GM12878 (cell line): Measurements from ENCODE around the gene AP4B1. TPM values are rescaled to one million over a fixed set of nuclear protein-coding genes. Genes with fewer than 3 reads are reported as not detected.

Experiments used
- ATAC-seq: fragments of 200-7000 bp; cut with Tn5 transposase; 3 replicates; pipeline ENCODE4 v1.9.1; 2020; ENCODE audit warnings: mild to moderate bottlenecking, moderate library complexity
- BruUV-seq: library from RNA; stranded (reverse); fragments of 400-500 nt; replicated peaks from 2 replicates; lab custom pipeline; 2021; lab: Mats Ljungman, UMichigan
- CTCF ChIA-PET: fragments of 300-600 bp; sonication (Branson Sonifier 250); formaldehyde crosslinking; extraction: SDS; loops from one replicate; lab custom pipeline; 2021; ENCODE audit warnings: inconsistent platforms; lab: Yijun Ruan, JAX
- POLR2A ChIA-PET: fragments of 350-600 bp; formaldehyde crosslinking; extraction: SDS; loops from one replicate; lab custom pipeline; 2021; ENCODE audit warnings: inconsistent platforms; lab: Charles Lee
- RAD21 ChIA-PET: fragments of 300-600 bp; sonication (Branson Sonifier 250); formaldehyde crosslinking; loops from one replicate; lab custom pipeline; 2023; ENCODE audit warnings: antibody characterized with exemption; ENCODE audit not compliant: unreplicated experiment; lab: Charles Lee
- SMC1A ChIA-PET: fragments of 300-600 bp; sonication (Branson Sonifier 250); formaldehyde crosslinking; loops from one replicate; lab custom pipeline; 2023; ENCODE audit not compliant: unreplicated experiment, uncharacterized antibody; lab: Charles Lee
- DNase-seq: peaks from one replicate; pipeline ENCODE4 v3.0.0-alpha.2; 2011; ENCODE audit warnings: low read depth, low spot score
- FAIRE-seq: peaks from 3 replicates; lab custom pipeline; 2011; peaks lifted over from hg19 to GRCh38; lab: Jason Lieb, UNC
- H2AFZ ChIP-seq: 2 replicates; pipeline ENCODE4 v1.6.0; 2011; ENCODE audit warnings: low read depth, low read length, control low read depth; ENCODE audit not compliant: control insufficient read depth
- H3K27ac ChIP-seq: 2 replicates; pipeline ENCODE4 v1.5.1; 2011; ENCODE audit warnings: control low read depth; ENCODE audit not compliant: control insufficient read depth, insufficient read depth
- H3K27me3 ChIP-seq, 2 experiments: replicated peaks in 1 of 2; 2 replicates each; pipeline versions ENCODE4 v1.6.0 to v1.6.1; 2011; ENCODE audit warnings: low read length in 1 of 2; ENCODE audit not compliant: control insufficient read depth in 2 of 2, insufficient read depth in 2 of 2
- H3K36me3 ChIP-seq, 2 experiments: 2 replicates each; pipeline ENCODE4 v1.5.1; 2011; ENCODE audit warnings: low read length in 1 of 2; ENCODE audit not compliant: control insufficient read depth in 2 of 2, insufficient read depth in 2 of 2
- H3K4me1 ChIP-seq: 2 replicates; pipeline ENCODE4 v1.6.1; 2011; ENCODE audit warnings: mild to moderate bottlenecking, low read length, moderate library complexity, mixed read lengths; ENCODE audit not compliant: control insufficient read depth, insufficient read depth
- H3K4me2 ChIP-seq: 2 replicates; pipeline ENCODE4 v1.6.0; 2011; ENCODE audit warnings: control low read depth; ENCODE audit not compliant: control insufficient read depth, insufficient read depth
- H3K4me3 ChIP-seq: fragments of 200-600 bp; sonication (generic); 2 replicates; pipeline ENCODE4 v1.5.1; 2016
- H3K79me2 ChIP-seq: 2 replicates; pipeline ENCODE4 v1.6.0; 2011; ENCODE audit warnings: low read length; ENCODE audit not compliant: control insufficient read depth, insufficient read depth
- H3K9ac ChIP-seq: 2 replicates; pipeline ENCODE4 v1.8.0; 2011; ENCODE audit warnings: low read length, control low read depth, mixed read lengths; ENCODE audit not compliant: control insufficient read depth, insufficient read depth
- H3K9me3 ChIP-seq: replicated peaks from 3 replicates; pipeline ENCODE4 v1.5.1; 2011; ENCODE audit warnings: mild to moderate bottlenecking, low read length; ENCODE audit not compliant: control insufficient read depth, insufficient read depth
- H4K20me1 ChIP-seq: 2 replicates; pipeline ENCODE4 v1.6.0; 2011; ENCODE audit not compliant: control insufficient read depth, insufficient read depth
- BMI1 ChIP-seq: fragments of 450-650 bp; IDR thresholded peaks from 2 replicates; pipeline ENCODE4 v1.6.1; 2016; ENCODE audit warnings: mild to moderate bottlenecking, moderate library complexity, borderline replicate concordance
- CEBPB ChIP-seq, 2 experiments: fragments of 150-350 bp in 1 of 2; IDR thresholded peaks; 2 replicates each; pipeline ENCODE4 v1.6.1; 2012 to 2014; ENCODE audit warnings: low read depth in 2 of 2, low read length in 2 of 2, borderline replicate concordance in 1 of 2, inconsistent platforms in 1 of 2
- MEF2B ChIP-seq: fragments of 450-650 bp; IDR thresholded peaks from 2 replicates; pipeline ENCODE4 v1.6.1; 2018; ENCODE audit warnings: mild to moderate bottlenecking, moderate library complexity; ENCODE audit not compliant: partially characterized antibody, poor library complexity, severe bottlenecking
- NFXL1 ChIP-seq: fragments of 450-650 bp; IDR thresholded peaks from 2 replicates; pipeline ENCODE4 v1.6.1; 2017; ENCODE audit warnings: antibody characterized with exemption, mild to moderate bottlenecking, borderline replicate concordance
- NR2C2 ChIP-seq: IDR thresholded peaks from 2 replicates; pipeline ENCODE4 v1.6.1; 2011; ENCODE audit warnings: borderline replicate concordance, low read depth; ENCODE audit not compliant: control insufficient read depth, insufficient read length
- SIX5 ChIP-seq: IDR thresholded peaks from 2 replicates; pipeline ENCODE4 v1.6.1; 2011; ENCODE audit warnings: mild to moderate bottlenecking, low read depth, low read length, moderate library complexity; ENCODE audit not compliant: severe bottlenecking
- ZNF24 ChIP-seq: fragments of 450-650 bp; IDR thresholded peaks from 2 replicates; pipeline ENCODE4 v1.6.1; 2017; ENCODE audit warnings: antibody characterized with exemption, mild to moderate bottlenecking
- WGBS: methylation state at CpG from one replicate; pipeline ENCODE4 v1.1.6; 2016; ENCODE audit warnings: low lambda C conversion rate; ENCODE audit not compliant: insufficient replicate concordance, insufficient coverage; ENCODE audit errors: missing lambda C conversion rate; 5-methylcytosine and 5-hydroxymethylcytosine counted together
- in situ Hi-C: fragments of 300-500 bp; cut with MboI; formaldehyde crosslinking; loops from 9 replicates; pipeline ENCODE4 v1.14.3; 2018; ENCODE audit warnings: mixed read lengths
- intact Hi-C: fragments of 100-400 bp; cut with micrococcal nuclease; formaldehyde crosslinking; loops from one replicate; pipeline ENCODE4 v1.14.2; 2022; ENCODE audit not compliant: unreplicated experiment
- polyA plus RNA-seq, 11 experiments: library from polyadenylated mRNA; depleted of rRNA in 4 of 11; unstranded in 6 of 11; stranded (reverse) in 5 of 11; fragments of >200 nt; fragmentation: Nextera tagmentation in 4 of 11; fragmentation: Illumina TruSeq in 1 of 11; extraction: Ambion mirVana in 4 of 11; extraction: Trizol in 1 of 11; gene quantifications; 1 replicate in 1 of 11; 2 replicates in 10 of 11; pipeline versions ENCODE4 v1.2.1 to v1.2.3, GENCODE V29; 2011 to 2016; ENCODE audit warnings: inconsistent platforms in 2 of 11, missing spikeins in 2 of 11, low read depth in 1 of 11
- total RNA-seq, 4 experiments: library from RNA; depleted of rRNA in 3 of 4; stranded (reverse); fragments of >200 nt in 3 of 4; fragmentation: Illumina TruSeq in 1 of 4; extraction: Trizol in 1 of 4; gene quantifications; 2 replicates each; pipeline versions ENCODE4 v1.2.1 to v1.2.3, GENCODE V29; 2013 to 2021
- TF ChIP-seq, protein P1 (sequence below): fragments of 450-650 bp; IDR thresholded peaks from 2 replicates; pipeline ENCODE4 v1.6.1; 2016; ENCODE audit warnings: mild to moderate bottlenecking
- TF ChIP-seq, protein P2 (sequence below): IDR thresholded peaks from 2 replicates; pipeline ENCODE4 v1.6.1; 2011; ENCODE audit warnings: mild to moderate bottlenecking, low read depth, low read length, moderate library complexity; ENCODE audit not compliant: insufficient replicate concordance
- TF ChIP-seq, protein P3 (sequence below): fragments of 450-650 bp; IDR thresholded peaks from 2 replicates; pipeline ENCODE4 v1.6.1; 2017; ENCODE audit warnings: mild to moderate bottlenecking

Gene AP4B1
- total and polyA plus RNA-seq, 10 of the 15 experiments (the other 5 are each of a cell fraction or from before 2014, with no cell fraction given): 27.2 to 61.0 (median 33.0) TPM

DNA sequence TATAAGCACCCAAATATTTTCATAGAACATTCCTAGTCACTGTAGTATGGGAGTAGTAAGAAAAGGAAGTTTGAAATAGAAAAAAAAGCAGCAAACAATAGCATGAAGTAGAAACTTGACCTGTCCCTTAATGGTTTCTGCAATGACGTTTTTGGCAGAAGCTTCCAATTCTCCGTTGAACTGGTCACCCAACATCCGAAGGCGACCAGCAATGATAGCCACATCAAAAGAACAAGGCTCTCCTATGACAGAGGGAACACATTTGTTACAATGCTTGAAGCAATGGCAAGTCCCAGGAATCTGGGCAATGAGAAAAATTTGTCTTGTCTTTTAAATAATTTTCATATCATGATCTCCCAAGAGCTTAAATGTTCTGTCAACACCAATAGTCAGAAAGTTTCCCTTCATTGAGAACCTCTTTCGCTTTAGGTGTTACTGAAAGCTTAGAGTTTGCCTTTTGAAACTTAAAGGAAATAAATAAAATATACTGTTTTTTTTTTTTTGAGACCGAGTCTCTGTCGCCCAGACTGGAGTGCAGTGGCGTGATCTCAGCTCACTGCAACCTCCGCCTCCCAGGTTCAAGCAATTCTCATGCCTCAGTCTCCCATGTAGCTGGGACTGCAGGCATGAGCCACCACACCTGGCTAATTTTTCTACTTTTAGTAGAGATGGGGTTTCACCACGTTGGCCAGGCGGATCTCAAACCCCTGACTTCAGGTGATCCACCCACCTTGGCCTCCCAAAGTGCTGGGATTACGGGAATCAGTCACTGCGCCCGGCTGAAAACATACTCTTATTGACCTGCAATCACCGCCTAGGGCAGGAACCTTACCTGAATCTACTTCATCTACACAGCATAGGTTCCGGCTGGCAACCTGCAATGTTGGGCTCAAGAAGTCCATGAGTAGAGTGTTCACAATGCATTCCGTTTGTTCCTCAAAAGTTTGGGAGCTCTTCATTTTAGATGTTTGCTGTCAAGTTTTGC lies 17.9 kb downstream of the AP4B1 start:
- CTCF ChIA-PET: interaction anchor here (0.6 to 1.5 kb wide), 3 partner anchors 12 to 17 kb away, joined by 3 to 4 read pairs (median 4); no protein-coding TSS in a partner anchor
- Histone ChIP-seq H3K9me3 (no peaks in the 10 kb centered on the region), H3K79me2 (no peaks in the 10 kb centered on the region), H3K27ac (no peak overlapping the region), H2AFZ (no peak overlapping the region), H3K4me3 (no peak overlapping the region), H3K4me1 (peaks cover 2% of the 10 kb centered on the region), H3K36me3 (no peaks in the 10 kb centered on the region), H4K20me1 (no peaks in the 10 kb centered on the region), H3K4me2 (no peak overlapping the region), H3K27me3 (no peaks in the 10 kb centered on the region), H3K9ac (no peak overlapping the region)
- no peak for TF ChIP-seq NFXL1
- no peak for TF ChIP-seq MEF2B
- TF ChIP-seq, protein P1, sequence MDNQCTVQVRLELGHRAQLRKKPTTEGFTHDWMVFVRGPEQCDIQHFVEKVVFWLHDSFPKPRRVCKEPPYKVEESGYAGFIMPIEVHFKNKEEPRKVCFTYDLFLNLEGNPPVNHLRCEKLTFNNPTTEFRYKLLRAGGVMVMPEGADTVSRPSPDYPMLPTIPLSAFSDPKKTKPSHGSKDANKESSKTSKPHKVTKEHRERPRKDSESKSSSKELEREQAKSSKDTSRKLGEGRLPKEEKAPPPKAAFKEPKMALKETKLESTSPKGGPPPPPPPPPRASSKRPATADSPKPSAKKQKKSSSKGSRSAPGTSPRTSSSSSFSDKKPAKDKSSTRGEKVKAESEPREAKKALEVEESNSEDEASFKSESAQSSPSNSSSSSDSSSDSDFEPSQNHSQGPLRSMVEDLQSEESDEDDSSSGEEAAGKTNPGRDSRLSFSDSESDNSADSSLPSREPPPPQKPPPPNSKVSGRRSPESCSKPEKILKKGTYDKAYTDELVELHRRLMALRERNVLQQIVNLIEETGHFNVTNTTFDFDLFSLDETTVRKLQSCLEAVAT: no peak
- no peak for TF ChIP-seq SIX5
- TF ChIP-seq, protein P2, sequence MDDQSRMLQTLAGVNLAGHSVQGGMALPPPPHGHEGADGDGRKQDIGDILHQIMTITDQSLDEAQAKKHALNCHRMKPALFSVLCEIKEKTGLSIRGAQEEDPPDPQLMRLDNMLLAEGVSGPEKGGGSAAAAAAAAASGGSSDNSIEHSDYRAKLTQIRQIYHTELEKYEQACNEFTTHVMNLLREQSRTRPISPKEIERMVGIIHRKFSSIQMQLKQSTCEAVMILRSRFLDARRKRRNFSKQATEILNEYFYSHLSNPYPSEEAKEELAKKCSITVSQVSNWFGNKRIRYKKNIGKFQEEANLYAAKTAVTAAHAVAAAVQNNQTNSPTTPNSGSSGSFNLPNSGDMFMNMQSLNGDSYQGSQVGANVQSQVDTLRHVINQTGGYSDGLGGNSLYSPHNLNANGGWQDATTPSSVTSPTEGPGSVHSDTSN: no peak
- TF ChIP-seq NR2C2: no peak
- TF ChIP-seq CEBPB (IDR thresholded peaks at IDR 0.05; ENCODE audit: borderline replicate concordance in 1 of 2, low read depth in 2 of 2, low read length in 2 of 2): no peak
- TF ChIP-seq ZNF24: no peak
- TF ChIP-seq BMI1: no peak
- TF ChIP-seq, protein P3, sequence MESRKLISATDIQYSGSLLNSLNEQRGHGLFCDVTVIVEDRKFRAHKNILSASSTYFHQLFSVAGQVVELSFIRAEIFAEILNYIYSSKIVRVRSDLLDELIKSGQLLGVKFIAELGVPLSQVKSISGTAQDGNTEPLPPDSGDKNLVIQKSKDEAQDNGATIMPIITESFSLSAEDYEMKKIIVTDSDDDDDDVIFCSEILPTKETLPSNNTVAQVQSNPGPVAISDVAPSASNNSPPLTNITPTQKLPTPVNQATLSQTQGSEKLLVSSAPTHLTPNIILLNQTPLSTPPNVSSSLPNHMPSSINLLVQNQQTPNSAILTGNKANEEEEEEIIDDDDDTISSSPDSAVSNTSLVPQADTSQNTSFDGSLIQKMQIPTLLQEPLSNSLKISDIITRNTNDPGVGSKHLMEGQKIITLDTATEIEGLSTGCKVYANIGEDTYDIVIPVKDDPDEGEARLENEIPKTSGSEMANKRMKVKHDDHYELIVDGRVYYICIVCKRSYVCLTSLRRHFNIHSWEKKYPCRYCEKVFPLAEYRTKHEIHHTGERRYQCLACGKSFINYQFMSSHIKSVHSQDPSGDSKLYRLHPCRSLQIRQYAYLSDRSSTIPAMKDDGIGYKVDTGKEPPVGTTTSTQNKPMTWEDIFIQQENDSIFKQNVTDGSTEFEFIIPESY: no peak
- in situ Hi-C loops (no loop called here), intact Hi-C loops (no loop called here)
- 91% methylated on average over 17 of the region's 17 CpGs for WGBS
- RAD21 ChIA-PET: interaction anchor here (0.7 to 1.7 kb wide), 3 partner anchors 16 to 18 kb away, joined by 3 to 7 read pairs (median 3); no protein-coding TSS in a partner anchor
- no peak for DNase-seq
- no TSS peak for BruUV-seq
- no peak for FAIRE-seq
- no peak for ATAC-seq
- POLR2A ChIA-PET: interaction anchor here (0.6 to 2.4 kb wide), 5 partner anchors 9 to 449 kb away, joined by 3 to 15 read pairs (median 6); no protein-coding TSS in a partner anchor
- SMC1A ChIA-PET: interaction anchor here (0.6 to 15.2 kb wide), 5 partner anchors 11 to 284 kb away, joined by 3 to 396 read pairs (median 5); partner anchors contain the start of genes AP4B1 and DCLRE1B
